Brain microvascular endothelial cell (primary cell): ENCODE measurements around the gene C2CD2L.

Source experiments
- DNase-seq: peaks from one replicate; pipeline ENCODE4 v3.0.0-alpha.2; 2020
- H3K27ac ChIP-seq: fragments of 250-450 bp; sonication (Bioruptor Pico); 2 replicates; pipeline ENCODE4 v1.5.1; 2020; ENCODE audit warnings: mild to moderate bottlenecking, moderate library complexity
- H3K27me3 ChIP-seq: fragments of 250-450 bp; sonication (Bioruptor Pico); replicated peaks from 2 replicates; pipeline ENCODE4 v1.5.1; 2020; ENCODE audit warnings: mild to moderate bottlenecking
- H3K36me3 ChIP-seq: fragments of 250-450 bp; sonication (Bioruptor Pico); replicated peaks from 2 replicates; pipeline ENCODE4 v1.5.1; 2020; ENCODE audit warnings: mild to moderate bottlenecking
- H3K4me3 ChIP-seq: 2 replicates; pipeline ENCODE4 v1.5.1; 2011; ENCODE audit warnings: low read depth, mild to moderate bottlenecking, control low read depth, low read length, moderate library complexity
- in situ Hi-C: cut with HindIII; loops from 2 replicates; pipeline ENCODE4 v1.10.0; 2017; ENCODE audit warnings: low sequenced_read_pairs, low pct_ligation_motif_present
- TF ChIP-seq, protein P1 (sequence below): IDR thresholded peaks from 2 replicates; pipeline ENCODE4 v1.5.1; 2011; ENCODE audit warnings: low read depth, mild to moderate bottlenecking, moderate library complexity, low read length, control low read depth, inconsistent platforms; ENCODE audit errors: missing control alignments

C2CD2L gene

GRCh38 chr11:119107538-119108145, 498 bp downstream of the C2CD2L start:
- Histone ChIP-seq H3K27me3 (no peaks in the 10 kb centered on the region), H3K27ac (peak overlapping the region; percentile 4), H3K36me3 (peaks cover 28% of the 10 kb centered on the region), H3K4me3 (peak overlapping the region; percentile 79)
- in situ Hi-C loops, result no loop called here
- DNase-seq, result no peak
- TF ChIP-seq, protein P1, sequence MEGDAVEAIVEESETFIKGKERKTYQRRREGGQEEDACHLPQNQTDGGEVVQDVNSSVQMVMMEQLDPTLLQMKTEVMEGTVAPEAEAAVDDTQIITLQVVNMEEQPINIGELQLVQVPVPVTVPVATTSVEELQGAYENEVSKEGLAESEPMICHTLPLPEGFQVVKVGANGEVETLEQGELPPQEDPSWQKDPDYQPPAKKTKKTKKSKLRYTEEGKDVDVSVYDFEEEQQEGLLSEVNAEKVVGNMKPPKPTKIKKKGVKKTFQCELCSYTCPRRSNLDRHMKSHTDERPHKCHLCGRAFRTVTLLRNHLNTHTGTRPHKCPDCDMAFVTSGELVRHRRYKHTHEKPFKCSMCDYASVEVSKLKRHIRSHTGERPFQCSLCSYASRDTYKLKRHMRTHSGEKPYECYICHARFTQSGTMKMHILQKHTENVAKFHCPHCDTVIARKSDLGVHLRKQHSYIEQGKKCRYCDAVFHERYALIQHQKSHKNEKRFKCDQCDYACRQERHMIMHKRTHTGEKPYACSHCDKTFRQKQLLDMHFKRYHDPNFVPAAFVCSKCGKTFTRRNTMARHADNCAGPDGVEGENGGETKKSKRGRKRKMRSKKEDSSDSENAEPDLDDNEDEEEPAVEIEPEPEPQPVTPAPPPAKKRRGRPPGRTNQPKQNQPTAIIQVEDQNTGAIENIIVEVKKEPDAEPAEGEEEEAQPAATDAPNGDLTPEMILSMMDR, result no peak

DNA sequence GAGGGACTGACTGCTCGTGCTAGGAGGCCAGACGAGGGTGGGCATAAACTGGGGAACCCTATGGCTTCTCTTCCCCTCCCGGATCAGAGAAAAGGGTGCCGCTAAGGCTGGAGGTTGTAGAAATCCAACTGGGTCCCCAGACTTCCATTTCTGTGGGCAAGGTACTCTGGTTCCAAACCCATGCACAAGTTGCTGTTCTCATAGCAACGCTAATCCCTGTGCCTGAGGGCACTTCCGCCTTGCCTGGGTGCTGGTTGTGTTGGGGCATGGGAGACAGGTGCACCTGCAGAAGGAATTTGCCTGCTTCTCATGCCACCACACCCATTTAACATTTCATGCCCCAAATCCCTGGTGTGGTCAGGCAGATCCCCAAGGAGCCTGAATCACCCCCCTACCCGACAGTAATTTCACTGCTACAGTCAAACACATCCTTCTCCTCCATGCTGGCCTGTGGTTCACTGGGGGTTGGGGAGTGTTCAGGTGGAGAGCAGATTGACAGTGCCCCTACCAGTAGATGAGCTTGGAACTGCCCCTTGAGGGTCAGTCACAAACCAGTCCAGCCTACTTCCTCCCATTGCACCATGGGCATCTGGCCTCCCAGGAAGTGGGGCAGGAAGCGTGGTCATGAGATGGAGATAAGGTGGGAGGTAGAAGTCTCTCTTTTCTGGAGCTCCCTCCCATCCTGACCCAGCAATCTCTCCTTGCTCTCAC, 1.2 kb downstream of the C2CD2L start:
- TF ChIP-seq, protein P1, result no peak
- peak overlapping the region; percentile 79 for H3K4me3 ChIP-seq
- no peaks in the 10 kb centered on the region for H3K27me3 ChIP-seq
- no peak for DNase-seq
- in situ Hi-C loops, result no loop called here
- no peak overlapping the region for H3K27ac ChIP-seq
- H3K36me3 ChIP-seq, result peaks cover 34% of the 10 kb centered on the region

GRCh38 chr11:119108857-119109221, 1.7 kb downstream of the C2CD2L start:
- in situ Hi-C loops, result no loop called here
- no peak overlapping the region for H3K27ac ChIP-seq
- TF ChIP-seq, protein P1, result no peak
- H3K4me3 ChIP-seq, result peak overlapping the region; percentile 79
- no peak for DNase-seq
- H3K36me3 ChIP-seq, result peaks cover 36% of the 10 kb centered on the region
- H3K27me3 ChIP-seq, result no peaks in the 10 kb centered on the region

GRCh38 chr11:119109843-119110242, 2.7 kb downstream of the C2CD2L start:
- Histone ChIP-seq H3K27me3 (no peaks in the 10 kb centered on the region), H3K36me3 (peaks cover 46% of the 10 kb centered on the region), H3K27ac (no peak overlapping the region), H3K4me3 (no peak overlapping the region)
- TF ChIP-seq, protein P1, result no peak
- no peak for DNase-seq
- in situ Hi-C loops, result no loop called here

- DNase-seq, result no peak
- Histone ChIP-seq H3K27ac (no peak overlapping the region), H3K36me3 (peaks cover 49% of the 10 kb centered on the region), H3K27me3 (no peaks in the 10 kb centered on the region), H3K4me3 (no peak overlapping the region)
- in situ Hi-C loops, result no loop called here
- TF ChIP-seq, protein P1, result no peak
These were observed 3.3 kb downstream of the C2CD2L start for GRCh38 chr11:119110439-119110838.
